GM12872 (cell line): ENCODE results near the gene CUL7.

Experiments
- CTCF ChIP-seq: IDR thresholded peaks from 3 replicates; pipeline ENCODE4 v1.5.1; 2011; ENCODE audit warnings: low read depth, mild to moderate bottlenecking, low read length, moderate library complexity; ENCODE audit not compliant: insufficient read depth

CUL7 gene

GRCh38 chr6:43086022-43086658 lies 32.5 kb upstream of the CUL7 start:
- no peak for TF ChIP-seq CTCF

- TF ChIP-seq CTCF: no peak
Observed at GRCh38 chr6:43082806-43083655, 29.4 kb upstream of the CUL7 start.

GRCh38 chr6:43081043-43081442 lies 27.4 kb upstream of the CUL7 start:
- TF ChIP-seq CTCF: no peak

- TF ChIP-seq CTCF: no peak
Observed at GRCh38 chr6:43078691-43079090, 25.0 kb upstream of the CUL7 start.

- TF ChIP-seq CTCF: no peak
Observed at GRCh38 chr6:43077981-43078511, 24.4 kb upstream of the CUL7 start.

- no peak for TF ChIP-seq CTCF
Observed at GRCh38 chr6:43077333-43077809, 23.7 kb upstream of the CUL7 start.
